ENCODE data around the gene VEZT.

DNA sequence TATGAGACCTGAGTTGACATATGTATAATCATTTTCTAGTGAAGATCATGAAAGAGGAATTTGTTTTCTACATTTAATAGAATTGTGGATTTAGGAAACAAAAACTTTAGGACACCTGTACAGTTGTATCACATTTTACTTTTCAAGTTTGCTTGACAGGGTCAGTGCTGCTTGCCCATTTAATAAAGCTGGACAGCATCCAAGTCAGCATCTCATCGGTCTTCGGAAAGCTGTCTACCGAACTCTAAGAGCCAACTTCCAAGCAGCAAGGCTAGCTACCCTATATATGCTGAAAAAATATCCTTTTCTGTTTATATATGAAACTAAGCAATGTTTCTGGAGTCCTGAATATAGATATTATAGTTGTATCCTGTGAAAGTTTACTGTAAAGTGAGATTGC, 52.3 kb downstream of the VEZT start:
- TF ChIP-seq, protein P1, sequence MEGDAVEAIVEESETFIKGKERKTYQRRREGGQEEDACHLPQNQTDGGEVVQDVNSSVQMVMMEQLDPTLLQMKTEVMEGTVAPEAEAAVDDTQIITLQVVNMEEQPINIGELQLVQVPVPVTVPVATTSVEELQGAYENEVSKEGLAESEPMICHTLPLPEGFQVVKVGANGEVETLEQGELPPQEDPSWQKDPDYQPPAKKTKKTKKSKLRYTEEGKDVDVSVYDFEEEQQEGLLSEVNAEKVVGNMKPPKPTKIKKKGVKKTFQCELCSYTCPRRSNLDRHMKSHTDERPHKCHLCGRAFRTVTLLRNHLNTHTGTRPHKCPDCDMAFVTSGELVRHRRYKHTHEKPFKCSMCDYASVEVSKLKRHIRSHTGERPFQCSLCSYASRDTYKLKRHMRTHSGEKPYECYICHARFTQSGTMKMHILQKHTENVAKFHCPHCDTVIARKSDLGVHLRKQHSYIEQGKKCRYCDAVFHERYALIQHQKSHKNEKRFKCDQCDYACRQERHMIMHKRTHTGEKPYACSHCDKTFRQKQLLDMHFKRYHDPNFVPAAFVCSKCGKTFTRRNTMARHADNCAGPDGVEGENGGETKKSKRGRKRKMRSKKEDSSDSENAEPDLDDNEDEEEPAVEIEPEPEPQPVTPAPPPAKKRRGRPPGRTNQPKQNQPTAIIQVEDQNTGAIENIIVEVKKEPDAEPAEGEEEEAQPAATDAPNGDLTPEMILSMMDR (IDR thresholded peaks at IDR 0.05; ENCODE audit: borderline replicate concordance, extremely low read depth, low read length, poor library complexity, severe bottlenecking): no peak
- no peak for TF ChIP-seq EZH2 (IDR thresholded peaks at IDR 0.05; ENCODE audit: borderline replicate concordance, low read depth, low read length, severe bottlenecking)
